Spleen (tissue), 7 donors: Measurements from ENCODE around the gene MAGI2.

Source experiments
- CTCF ChIP-seq, 11 experiments: fragments of 200-600 bp in 7 of 11; fragments of 450-650 bp in 4 of 11; sonication (generic) in 4 of 11; IDR thresholded peaks in 8 of 11; conservative IDR thresholded peaks in 3 of 11; 1 replicate in 7 of 11; 2 replicates in 4 of 11; pipeline versions ENCODE4 v1.4.0 to v1.8.0; 2016 to 2021; ENCODE audit warnings: antibody characterized with exemption in 11 of 11, inconsistent platforms in 4 of 11, mild to moderate bottlenecking in 1 of 11
- POLR2A ChIP-seq, 3 donors: fragments of 450-650 bp; IDR thresholded peaks; one replicate each; pipeline ENCODE4 v1.5.1; 2017; ENCODE audit warnings: antibody characterized with exemption in 3 of 3, mild to moderate bottlenecking in 1 of 3
- POLR2AphosphoS5 ChIP-seq, 3 donors: sonication (generic); formaldehyde crosslinking; IDR thresholded peaks; one replicate each; pipeline ENCODE4 v1.5.1; 2017; ENCODE audit warnings: antibody characterized with exemption in 3 of 3
- donor health status: DM: no; HTN: no; CAD: no; lungs with moderate emphysema.
- donor health status: DM: no; HTN: no; CAD: no.
- donor health status: DM: no; HTN: no; CAD: no.

DNA sequence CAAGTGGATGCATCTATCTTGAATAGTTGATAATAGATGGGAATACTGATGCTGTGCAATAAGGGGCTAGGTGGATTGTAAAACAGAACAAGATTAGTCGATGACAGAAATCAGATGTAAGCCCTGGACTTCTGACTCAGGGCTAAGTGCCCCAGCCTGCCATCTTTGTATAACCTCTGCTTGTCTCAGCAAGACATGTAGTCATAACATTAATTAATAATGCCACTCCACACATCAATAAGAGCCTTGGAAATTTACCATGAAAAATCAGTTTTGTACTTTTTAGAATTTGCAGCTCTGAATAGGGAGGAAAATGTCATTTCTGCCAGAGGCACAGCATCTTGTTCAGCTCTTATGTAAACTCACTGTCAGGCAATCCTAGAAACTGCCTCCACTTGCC lies 1125.7 kb downstream of the MAGI2 start:
- TF ChIP-seq POLR2AphosphoS5 (IDR thresholded peaks at IDR 0.05) = no peak
- TF ChIP-seq CTCF (IDR thresholded peaks at IDR 0.05 in 8 of 11, conservative IDR thresholded peaks at IDR 0.05 in 3 of 11) = no peak
- no peak for TF ChIP-seq POLR2A (IDR thresholded peaks at IDR 0.05)
